ENCODE results near the gene CLDN24.

DNA sequence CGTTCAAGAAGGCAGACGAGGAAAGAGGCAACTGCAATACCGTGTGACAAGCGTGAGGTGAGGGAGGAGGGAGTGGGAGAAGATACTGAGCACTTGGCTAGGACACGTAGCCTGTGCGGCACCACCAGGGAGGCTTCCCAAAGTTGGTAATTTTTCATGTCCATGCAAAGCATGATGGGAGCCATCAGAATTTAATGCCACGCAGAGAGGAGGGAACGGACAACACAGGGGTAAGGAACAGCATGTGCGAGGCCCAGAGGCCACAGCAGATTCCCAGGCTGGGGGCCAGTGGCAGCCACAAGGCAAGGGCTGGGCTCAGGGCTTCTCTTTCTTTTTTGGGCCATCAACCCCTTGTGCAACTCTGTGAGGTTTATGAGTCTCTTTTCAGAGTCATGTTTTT lies 11.0 kb upstream of the CLDN24 start:
- TF ChIP-seq IRF2 (CRISPR knock-in tag; IDR thresholded peaks at IDR 0.05; ENCODE audit: borderline replicate concordance, low read depth) (no peak), ZNF317 (CRISPR knock-in tag; IDR thresholded peaks at IDR 0.05; ENCODE audit: borderline replicate concordance, low read depth) (no peak), SMAD3 (CRISPR knock-in tag; IDR thresholded peaks at IDR 0.05; ENCODE audit: borderline replicate concordance) (no peak), ZNF121 (CRISPR knock-in tag; IDR thresholded peaks at IDR 0.05) (no peak), FOXJ3 (CRISPR knock-in tag; IDR thresholded peaks at IDR 0.05; ENCODE audit: borderline replicate concordance) (no peak)
- TF ChIP-seq, protein P1, sequence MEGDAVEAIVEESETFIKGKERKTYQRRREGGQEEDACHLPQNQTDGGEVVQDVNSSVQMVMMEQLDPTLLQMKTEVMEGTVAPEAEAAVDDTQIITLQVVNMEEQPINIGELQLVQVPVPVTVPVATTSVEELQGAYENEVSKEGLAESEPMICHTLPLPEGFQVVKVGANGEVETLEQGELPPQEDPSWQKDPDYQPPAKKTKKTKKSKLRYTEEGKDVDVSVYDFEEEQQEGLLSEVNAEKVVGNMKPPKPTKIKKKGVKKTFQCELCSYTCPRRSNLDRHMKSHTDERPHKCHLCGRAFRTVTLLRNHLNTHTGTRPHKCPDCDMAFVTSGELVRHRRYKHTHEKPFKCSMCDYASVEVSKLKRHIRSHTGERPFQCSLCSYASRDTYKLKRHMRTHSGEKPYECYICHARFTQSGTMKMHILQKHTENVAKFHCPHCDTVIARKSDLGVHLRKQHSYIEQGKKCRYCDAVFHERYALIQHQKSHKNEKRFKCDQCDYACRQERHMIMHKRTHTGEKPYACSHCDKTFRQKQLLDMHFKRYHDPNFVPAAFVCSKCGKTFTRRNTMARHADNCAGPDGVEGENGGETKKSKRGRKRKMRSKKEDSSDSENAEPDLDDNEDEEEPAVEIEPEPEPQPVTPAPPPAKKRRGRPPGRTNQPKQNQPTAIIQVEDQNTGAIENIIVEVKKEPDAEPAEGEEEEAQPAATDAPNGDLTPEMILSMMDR (IDR thresholded peaks at IDR 0.05) = no peak
- TF ChIP-seq, protein P2, sequence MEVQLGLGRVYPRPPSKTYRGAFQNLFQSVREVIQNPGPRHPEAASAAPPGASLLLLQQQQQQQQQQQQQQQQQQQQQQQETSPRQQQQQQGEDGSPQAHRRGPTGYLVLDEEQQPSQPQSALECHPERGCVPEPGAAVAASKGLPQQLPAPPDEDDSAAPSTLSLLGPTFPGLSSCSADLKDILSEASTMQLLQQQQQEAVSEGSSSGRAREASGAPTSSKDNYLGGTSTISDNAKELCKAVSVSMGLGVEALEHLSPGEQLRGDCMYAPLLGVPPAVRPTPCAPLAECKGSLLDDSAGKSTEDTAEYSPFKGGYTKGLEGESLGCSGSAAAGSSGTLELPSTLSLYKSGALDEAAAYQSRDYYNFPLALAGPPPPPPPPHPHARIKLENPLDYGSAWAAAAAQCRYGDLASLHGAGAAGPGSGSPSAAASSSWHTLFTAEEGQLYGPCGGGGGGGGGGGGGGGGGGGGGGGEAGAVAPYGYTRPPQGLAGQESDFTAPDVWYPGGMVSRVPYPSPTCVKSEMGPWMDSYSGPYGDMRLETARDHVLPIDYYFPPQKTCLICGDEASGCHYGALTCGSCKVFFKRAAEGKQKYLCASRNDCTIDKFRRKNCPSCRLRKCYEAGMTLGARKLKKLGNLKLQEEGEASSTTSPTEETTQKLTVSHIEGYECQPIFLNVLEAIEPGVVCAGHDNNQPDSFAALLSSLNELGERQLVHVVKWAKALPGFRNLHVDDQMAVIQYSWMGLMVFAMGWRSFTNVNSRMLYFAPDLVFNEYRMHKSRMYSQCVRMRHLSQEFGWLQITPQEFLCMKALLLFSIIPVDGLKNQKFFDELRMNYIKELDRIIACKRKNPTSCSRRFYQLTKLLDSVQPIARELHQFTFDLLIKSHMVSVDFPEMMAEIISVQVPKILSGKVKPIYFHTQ (CRISPR knock-in tag; IDR thresholded peaks at IDR 0.05) = no peak
- TF ChIP-seq, protein P3, sequence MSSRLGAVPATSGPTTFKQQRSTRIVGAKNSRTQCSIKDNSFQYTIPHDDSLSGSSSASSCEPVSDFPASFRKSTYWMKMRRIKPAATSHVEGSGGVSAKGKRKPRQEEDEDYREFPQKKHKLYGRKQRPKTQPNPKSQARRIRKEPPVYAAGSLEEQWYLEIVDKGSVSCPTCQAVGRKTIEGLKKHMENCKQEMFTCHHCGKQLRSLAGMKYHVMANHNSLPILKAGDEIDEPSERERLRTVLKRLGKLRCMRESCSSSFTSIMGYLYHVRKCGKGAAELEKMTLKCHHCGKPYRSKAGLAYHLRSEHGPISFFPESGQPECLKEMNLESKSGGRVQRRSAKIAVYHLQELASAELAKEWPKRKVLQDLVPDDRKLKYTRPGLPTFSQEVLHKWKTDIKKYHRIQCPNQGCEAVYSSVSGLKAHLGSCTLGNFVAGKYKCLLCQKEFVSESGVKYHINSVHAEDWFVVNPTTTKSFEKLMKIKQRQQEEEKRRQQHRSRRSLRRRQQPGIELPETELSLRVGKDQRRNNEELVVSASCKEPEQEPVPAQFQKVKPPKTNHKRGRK (CRISPR knock-in tag; IDR thresholded peaks at IDR 0.05; ENCODE audit: borderline replicate concordance) = no peak
